HG02981 (cell line): Measurements from ENCODE around the gene KLHL21.

Experiments used
- ATAC-seq: cut with Tn5 transposase; IDR thresholded peaks from one replicate; pipeline ENCODE4 v1.9.1; 2021; ENCODE audit warnings: mild to moderate bottlenecking, moderate library complexity; ENCODE audit not compliant: unreplicated experiment

KLHL21 gene

GRCh38 chr1:6625584-6626149, 23.0 kb upstream of the KLHL21 start:
- peak; percentile 25 for ATAC-seq

DNA sequence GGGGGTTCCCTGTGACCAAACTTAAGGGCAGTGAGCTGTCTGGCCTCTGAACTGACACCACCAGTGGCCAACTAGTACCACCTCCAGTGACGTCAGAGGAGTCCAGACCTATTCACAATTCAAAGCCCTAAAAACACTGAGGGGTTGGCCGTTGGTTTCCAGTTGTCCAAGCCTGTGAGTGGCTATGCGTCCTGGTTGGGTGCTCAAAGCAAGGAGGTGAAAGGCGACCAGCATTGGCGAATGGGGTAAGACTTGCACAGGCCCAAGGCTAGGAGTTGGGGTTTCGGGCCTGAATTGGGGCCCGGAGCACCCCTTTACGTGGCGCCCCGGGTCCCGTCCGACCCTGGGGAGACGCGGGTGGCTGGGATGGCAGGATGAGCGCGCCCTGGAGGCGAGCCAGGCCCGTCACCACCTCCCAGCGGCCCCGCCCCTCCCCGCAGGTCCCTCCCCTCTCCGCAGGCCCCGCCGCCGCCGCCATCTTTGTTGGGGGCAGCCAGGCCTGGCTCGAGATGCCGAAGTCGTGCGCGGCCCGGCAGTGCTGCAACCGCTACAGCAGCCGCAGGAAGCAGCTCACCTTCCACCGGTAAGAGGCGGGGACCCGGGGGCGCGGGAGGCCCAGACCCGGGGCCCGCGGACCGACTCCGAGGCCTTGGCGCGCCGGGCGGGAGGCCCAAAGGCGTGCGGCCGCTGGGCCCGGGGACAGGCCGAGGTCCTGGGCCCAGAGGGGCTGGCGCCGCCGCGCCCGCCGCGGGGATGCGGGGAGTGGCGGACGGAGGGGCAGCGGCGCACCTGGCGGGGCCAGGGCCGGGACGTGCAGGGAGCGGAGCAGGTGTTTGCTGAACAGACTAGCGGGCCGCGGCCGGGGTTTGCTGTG, 22.3 kb upstream of the KLHL21 start, which contains the start of gene THAP3:
THAP3 (plus strand) TSS at position 159 of the 874 bp plus-strand sequence; CDS start at position 510, 351 bp downstream.
- peak; percentile 77 for ATAC-seq

DNA sequence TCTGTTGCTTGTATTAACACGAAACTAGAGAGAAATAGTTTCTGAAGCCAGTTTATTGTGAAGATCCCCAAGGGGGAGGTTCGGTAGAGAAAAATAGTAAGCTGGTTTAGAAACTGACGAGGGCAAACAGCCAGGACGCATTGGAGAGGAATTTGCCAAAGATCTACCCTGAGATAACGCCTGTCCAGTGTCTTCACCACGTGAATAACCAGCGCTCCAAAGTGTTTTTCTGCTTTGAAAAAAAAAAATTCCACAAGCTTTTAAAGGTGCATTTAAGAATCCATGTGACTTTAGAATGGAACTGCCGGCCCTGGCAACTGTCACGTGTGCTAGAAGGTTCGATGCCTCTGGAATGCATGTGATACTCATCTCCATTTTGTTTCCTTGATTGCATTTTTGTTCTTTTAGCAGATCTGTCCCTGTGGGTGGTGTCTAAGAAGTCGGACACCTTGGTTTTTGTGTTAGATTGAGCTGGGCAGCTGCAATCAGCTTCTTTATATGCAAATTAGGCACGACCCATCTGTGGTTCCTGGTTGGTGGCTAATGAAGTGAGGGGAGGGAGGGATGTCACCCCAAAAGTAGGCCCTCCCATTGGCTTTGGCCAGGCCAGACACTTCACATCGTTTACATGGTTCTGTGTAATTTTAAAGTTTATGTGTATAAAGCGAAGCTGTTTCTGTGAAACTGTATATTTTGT, 20.7 kb upstream of the KLHL21 start:
- no peak for ATAC-seq

- ATAC-seq = no peak
Observed at GRCh38 chr1:6622396-6623152, 19.9 kb upstream of the KLHL21 start.

DNA sequence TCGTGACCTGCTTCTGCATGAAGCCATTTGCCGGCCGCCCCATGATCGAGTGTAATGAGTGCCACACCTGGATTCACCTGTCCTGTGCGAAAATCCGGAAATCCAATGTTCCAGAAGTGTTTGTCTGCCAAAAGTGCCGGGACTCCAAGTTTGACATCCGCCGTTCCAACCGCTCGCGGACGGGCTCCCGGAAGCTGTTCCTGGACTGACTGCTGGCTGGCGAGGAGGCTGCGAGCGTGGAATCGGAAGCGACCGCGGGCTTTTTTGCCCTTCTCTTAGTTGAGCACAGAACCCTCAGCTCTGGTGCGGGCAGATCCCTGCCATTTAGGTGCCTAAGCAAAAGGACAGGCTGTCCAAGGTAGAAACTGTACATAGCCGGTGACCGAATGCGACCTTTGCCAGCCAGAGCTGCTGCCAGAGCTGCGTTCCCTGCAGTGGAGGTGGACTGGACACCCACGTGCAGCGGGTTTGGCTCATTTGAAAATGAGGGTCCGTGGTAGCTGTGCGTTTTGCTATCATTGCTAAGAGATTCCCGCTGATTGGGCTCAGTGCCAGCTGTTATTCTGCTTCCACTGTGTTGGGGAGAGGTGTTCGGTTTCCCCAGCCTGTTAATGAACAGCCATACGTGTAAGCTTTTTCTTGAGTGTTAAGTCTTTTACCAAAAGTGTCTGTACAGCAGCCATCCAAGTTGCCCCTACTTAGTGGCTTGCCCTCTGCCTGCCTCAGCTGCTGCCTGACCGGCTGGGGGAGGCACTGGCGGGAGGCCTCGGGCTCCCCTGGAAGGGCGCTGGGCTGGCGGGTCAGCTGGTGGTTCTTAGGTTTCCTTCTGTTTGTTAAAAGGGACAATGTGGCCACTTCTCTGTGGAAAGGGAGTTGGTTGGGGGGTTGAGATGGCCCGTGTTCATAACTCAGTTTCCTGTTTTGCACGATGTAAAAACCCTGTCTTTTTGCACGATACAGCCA, 19.0 kb upstream of the KLHL21 start:
- no peak for ATAC-seq

GRCh38 chr1:6619045-6619444, 16.4 kb upstream of the KLHL21 start:
- ATAC-seq = no peak

DNA sequence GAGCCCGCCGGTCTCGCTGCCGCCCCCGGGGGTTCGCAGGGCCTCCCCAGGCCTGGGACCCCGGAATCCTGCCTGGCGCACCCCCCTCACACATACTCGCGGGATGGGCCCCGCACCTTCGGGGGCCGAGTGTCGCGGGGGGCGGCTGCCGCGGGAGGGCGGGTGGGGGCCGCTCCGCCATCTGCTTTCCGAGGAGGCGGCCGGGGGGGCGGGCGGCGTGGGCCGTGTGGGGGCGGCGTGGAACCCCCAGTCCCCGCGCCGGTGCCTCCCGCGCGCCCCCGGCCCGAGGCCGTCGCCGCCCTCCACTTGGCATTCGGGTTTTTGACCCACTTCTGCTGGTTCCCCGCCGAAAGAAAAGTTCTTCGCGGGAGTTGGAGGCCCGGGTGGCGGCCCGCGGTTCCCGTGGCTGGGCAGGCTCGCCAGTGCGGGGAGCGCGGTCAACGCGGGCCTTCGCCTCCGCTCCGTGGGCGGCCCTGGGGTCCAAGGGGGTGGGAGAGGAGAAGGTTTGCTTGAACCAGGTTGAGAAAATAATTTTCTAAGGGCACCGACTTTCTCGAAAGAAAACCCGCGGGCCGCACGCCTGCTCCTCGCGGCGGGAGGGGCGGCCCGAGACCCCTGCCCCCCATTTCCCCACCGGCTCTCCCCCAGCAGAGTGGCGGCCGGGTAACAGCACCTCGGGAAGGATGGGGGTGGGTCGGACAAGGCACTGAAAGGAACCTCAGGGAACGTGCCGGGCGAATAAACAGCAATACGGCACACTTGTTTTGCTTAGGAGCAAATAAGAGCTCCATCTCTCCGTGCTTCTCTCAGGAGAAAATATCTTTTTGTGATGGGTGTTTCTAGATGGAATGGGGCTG, 12.5 kb upstream of the KLHL21 start:
- ATAC-seq = no peak

GRCh38 chr1:6614019-6614928, 11.6 kb upstream of the KLHL21 start:
- ATAC-seq = peak; percentile 1

- ATAC-seq = peak; percentile 91
Observed at GRCh38 chr1:6613361-6614018, 10.8 kb upstream of the KLHL21 start, which contains the start of gene PHF13. Gene PHF13, plus strand, starts transcription at chr1:6613731. Its CDS starts 336 bp downstream, at chr1:6614067.

- peak; percentile 29 for ATAC-seq
Observed at GRCh38 chr1:6612641-6613360, 10.1 kb upstream of the KLHL21 start.

DNA sequence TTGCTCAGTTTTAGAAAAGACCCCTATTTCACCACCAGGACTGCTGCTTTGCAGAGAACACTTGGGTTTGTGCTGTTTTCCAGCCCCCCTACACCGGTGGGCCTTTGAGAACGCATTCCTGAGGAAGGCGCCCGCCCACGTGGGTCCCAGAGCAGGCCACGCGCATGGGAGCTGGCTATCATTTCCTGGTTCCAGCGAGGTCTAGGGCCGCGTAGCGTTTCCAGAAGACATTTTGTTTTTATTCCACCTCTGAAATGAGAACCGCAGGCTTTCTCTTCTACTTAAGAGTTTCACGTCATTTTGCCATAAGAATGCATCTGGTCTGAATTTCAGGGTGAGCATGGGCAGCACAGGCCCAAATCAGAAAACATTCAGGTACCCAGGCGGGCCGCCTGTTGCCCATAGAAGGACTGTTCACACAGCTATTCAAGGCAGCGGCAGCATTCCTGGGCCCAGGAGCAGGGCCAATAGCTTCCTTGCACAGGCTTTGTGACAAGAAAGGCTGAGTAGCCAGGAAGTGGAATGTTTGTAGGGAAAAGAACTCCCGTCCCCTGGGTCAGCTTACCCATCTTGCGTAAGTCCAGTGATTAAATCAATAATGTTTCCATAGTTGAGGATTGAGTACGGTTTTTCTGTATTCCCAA, 1.4 kb upstream of the KLHL21 start:
- ATAC-seq = no peak

- ATAC-seq = peak; percentile 30
Observed at GRCh38 chr1:6603238-6603914, 707 bp upstream of the KLHL21 start.

- ATAC-seq = peak; percentile 34
Observed at GRCh38 chr1:6601923-6602668, 573 bp downstream of the KLHL21 start.

GRCh38 chr1:6601049-6601922, 1.4 kb downstream of the KLHL21 start:
- ATAC-seq = peak; percentile 29
